Measurements from ENCODE around the gene INSIG2.

The INSIG2 gene

DNA sequence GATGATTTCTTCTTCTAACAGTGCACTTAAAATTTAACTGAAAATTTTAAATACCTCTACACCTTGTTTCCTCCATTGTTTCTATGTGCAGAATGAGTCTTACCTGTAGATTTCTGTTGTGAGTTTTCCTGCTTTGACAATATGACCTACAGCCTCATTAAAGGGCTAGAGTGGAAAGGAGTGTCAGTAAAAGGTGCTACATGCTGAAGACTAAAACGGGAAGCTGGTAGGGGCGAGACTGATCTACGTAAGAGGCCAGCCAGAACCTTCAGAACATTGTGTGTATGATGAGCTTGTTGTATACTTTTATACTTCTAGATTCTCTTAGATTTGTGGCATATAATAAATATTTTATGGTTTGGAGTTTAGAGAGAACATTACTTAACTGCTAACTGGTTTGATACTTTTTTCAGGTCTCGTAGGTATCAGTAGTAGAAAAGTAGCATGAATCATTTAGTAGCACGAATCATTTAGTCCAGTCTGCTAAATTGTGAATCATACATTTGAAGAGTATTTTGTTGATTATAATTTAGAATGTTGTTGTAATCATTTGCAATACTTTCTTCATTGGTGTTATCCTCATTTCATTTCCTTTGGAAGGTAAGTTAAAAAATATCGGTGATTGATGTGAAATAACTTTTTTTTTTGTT, 14.3 kb downstream of the INSIG2 start:
- DNase-seq = no peak

DNA sequence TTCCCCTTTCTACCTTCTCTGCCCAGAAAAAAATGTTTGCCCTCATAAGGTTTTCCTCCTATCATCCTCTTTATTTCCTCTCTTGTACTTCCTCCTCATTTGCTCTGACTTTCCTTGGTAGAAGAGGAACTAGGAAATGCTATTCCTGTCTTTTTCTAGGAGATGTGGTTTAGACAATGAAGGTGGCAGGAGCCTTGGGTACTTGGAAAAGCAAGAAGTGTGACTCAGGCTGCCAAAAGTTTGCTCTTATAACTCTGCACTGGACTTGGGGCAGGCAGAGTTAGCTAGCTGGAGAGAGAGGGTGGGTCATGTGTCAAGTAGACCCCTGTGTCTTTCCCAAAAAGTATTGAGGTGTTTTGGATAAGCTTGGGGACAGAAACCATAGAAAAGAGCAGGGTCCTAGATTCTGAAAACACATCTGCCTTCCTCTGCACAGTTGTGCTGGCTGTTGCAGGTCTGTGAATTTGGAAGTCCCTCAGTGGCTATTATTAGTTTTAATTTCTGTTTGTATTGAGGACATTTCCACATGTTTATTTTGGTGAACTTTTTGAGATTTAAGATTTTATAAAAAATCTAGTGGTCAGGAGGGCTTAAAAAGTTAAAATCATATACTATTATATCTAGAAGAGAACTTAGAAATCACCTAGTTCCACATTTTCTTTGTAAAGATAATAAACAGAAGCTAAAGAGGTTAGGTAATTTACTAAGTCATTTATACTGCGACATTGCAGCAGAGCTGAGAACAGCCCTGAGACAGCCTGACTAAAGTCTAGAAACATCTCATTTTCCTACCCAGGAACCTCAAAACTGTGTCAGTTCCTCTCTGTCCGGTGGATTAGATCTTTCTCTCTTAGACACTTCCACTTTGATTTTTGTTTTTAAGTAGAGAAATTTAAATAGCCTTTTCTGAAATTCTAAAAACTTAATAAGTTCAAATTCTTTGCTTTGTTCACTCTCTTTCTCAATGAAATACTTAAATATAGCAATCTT, 16.0 kb downstream of the INSIG2 start:
- DNase-seq = peak; percentile 47 to 68 (median 61)

DNA sequence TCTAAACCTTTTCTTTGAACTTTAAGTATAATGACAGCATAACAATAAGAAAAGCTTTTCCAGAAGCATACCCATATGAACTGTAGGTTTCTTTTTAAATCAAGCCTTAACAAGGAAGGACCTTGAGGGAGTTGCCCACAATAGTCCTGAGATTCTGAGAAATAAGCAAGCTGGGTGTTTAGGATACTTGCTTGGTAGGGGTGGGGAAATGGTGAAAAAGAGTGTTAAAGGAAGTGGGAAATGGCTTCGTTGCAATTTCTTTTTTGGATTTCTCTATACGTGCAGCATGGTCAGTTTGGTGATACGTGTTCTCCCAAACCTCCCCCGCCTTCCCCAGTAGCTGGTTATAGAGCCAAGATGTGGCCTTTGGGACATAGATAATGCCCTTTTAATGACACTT, 17.2 kb downstream of the INSIG2 start:
- DNase-seq = peak in 1 of 3 donors; percentile 25

DNA sequence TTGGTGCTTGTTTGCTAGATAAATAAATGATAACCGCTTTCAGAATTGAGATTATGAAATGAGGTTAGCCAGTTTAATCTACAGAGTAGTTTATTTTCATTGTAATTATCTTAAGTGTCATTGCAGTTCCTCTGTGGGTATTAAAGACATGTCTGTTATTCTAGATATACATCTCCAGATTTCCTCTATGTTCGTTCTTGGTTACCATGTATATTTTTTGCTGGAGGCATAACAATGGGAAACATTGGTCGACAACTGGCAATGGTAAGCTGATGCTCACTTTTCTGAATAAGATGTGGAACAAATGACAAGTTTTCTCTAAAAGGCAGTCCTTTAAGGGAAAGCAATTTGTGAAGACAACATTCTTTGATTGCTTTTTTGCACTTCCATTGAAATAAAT, 18.7 kb downstream of the INSIG2 start:
- no peak for DNase-seq

DNA sequence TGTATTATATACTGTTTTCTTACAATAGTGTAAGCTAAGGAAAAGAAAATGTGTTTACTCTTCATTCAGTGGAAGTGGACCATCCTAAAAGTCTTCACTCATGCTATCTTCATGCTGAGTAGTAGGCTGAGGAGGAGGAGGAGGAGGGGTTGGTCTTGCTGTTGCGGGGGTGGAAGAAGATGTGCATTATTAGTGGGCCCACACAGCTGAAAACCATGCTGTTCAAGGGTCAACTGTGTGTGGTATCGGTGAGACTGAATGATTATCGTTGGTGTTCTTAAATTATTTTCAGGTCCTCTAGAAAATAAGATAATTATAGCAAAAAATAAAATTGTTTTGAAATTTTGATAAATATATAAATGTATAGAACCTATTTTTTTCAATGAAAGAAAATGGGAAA, 22.0 kb downstream of the INSIG2 start:
- DNase-seq = no peak

DNA sequence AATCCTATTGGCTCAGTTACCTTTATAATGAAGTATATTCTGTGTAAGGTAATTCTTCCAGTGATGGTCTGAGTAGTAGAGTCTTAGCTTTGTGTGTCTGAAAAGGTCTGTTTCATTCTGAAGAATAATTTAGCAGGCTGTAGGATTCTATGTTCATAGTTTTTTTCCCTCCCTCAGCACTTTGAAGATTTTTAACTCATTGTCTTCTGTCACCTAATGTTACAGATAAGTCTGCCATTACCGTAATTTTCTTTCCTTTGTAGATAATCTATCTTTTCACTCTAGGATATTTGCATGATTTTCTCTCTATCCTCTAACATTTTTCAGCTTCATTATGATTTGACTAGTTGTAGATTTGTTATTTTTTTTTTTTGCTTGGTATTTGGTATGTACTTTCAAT, 22.7 kb downstream of the INSIG2 start:
- DNase-seq = no peak

DNA sequence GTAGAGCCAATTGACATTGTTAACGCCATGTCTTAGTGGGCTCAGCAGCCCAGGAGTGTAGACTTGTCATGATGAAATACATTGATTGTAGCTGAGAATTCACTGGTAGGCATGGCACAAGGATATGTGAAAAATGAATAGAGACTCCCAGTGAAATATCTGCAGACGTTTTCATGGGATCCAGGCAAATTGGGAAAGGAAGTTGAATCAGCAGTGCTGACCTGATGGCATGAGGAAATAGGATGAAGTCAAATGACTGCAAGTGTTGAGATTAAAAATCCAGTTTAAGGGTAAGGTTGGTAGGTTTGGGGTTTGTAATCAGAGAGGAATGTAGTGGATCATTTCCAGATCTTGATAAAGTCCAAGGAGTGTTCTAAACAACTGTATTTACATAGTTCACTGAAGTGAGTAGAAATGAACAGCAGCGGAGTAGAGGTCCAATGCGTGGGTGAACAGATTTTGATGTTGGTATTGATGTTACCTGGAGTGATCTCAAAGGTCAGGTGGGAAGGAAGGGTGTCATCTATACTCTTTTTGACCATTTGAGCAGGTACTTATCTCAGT, 24.6 kb downstream of the INSIG2 start:
- no peak for DNase-seq

DNA sequence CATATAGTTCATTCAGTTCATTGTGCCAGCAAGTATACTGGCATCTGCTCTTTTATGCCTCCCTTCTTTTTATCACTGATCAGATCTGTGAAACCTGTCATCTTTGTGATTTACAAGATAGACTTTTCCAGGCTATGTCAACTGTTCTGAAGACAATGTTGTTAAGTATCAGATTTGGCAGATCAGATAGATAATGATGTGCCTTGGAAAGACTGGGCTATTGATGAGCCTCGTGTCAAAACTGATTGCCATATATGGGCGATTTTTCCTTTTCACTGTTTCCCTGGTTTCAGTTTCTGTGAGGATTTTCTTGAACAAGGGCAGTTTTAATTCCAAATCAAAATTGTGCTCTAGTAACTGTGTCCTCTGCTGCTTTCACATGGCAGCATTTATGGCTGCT, 26.6 kb downstream of the INSIG2 start:
- no peak for DNase-seq

DNA sequence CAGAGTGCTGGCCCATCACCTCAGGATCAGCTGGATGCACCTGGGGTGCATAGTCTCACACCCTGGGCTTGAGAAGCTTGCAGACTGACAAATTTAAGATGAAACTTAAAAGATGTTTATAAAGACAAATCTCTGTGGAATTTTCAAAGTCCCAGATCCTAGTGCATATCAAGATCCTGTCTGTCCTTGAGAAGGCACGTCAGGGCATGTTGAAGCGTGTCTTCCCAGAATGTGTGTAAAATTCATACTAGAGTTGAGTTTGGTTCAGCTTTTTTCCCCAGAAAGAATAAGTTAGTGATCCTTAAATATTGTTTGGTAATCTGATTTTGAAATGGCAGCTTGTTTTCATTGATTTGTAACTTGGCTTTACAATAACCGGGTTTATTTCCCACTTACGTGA, 27.5 kb downstream of the INSIG2 start:
- DNase-seq = no peak

DNA sequence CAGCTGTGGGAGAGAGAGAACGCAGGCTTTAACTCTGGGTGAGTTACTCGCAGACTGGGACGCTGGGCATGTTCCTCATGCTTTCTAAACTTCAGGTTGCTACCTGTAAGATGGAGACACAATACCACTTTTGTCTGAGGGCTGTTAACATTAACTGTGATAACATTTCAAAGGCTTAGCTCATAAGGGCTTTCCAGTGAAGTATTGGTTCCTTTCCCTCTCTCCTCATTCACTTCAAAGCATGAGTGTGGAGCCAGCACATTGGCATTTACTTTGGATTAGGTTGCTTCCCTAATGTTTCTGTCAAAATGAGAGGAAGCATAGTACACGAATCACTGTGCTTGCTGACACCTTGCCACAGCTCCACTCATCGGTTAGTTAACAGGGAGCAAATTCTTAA, 30.2 kb downstream of the INSIG2 start:
- no peak for DNase-seq

DNA sequence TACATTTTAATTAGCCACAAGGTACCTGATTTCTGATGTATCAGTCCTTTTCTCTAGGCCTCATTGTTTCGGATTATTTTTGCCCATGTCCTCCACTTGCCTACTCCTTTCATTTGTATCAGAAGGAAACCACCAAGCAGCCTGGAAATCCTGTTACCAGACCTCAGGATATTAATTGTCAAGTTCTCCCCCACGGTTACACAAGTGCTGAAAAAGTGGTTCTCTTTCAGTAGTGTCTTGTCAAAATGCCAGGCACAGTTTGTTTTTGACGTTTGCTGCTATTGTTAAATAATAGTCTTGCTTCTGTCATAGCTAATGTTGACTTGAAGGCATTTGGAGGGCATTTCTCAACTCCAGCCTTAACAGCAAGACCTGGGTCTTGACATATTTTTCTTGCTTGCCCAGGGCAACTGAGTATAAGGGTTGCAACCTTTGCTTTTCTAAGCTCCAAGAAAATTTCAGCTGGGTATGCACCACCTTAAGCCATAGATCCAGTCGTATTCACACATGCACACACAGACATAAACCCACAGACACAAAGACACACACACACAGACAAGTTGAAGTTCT, 31.0 kb downstream of the INSIG2 start:
- no peak for DNase-seq

DNA sequence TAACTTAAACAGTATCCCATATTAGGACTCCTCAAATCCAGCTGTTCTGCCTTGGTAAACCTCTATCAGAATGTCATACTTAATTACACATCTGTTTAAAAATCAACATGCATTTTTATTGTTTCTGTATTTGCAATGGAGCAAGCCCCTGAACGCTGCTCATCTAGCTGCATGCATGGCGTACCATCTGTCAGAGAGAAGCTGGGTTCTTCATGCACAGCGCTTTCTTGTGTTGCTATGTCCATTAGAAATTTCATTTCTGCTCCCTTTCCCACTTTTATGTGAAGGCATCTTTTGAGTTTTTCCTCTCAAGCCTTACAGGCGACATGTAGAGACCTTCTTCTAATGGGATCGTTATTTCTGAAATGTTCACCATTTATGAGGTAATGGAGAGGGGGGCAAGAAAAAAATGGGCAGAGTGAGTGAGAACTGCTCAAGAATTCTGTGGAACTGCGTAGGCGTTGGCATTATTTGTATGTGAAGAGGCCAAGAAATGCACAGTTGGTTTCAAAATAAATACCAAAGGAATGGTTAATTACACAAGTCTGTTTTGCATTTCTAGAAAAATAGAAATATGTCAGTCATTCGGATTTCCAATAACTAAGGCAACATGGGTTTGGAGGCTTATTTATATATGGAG, 31.6 kb downstream of the INSIG2 start:
- DNase-seq = no peak

DNA sequence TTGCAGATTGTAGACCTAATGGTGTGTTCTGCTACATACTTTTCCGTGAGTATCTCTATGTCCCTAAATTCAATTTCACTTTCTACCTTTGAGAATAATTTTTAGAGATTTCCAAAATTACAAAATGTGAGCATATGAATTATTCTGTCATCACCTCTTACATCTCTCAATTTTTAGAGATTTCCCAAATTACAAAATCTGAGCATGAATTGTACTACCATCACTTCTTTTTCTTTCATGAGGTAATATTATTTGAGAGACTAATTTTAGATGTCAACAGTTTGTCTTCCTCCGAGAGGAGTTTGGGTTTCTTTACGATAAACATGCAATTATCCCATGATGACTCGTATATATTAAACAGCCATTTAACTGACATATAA, 32.1 kb downstream of the INSIG2 start:
- DNase-seq = peak in 2 of 3 donors; percentile 72 to 90

DNA sequence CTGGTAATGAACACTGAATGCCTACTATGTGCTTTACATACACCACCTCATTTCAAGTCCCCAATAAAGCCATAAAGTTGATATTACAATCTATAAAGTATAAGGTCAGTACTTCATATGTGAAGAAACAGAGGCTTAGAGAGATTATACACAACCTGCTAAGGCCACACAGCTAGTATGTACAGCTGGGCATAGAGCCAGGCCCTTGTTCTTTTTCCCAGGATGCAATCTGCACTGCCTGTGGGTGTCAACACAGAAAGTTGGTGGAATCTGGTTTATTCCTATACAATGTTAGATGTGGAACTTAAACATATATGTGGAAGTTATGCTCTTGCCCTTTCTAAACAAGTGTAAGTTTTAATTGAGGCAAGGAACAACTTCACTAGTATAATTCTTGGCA, 32.8 kb downstream of the INSIG2 start:
- no peak for DNase-seq

DNA sequence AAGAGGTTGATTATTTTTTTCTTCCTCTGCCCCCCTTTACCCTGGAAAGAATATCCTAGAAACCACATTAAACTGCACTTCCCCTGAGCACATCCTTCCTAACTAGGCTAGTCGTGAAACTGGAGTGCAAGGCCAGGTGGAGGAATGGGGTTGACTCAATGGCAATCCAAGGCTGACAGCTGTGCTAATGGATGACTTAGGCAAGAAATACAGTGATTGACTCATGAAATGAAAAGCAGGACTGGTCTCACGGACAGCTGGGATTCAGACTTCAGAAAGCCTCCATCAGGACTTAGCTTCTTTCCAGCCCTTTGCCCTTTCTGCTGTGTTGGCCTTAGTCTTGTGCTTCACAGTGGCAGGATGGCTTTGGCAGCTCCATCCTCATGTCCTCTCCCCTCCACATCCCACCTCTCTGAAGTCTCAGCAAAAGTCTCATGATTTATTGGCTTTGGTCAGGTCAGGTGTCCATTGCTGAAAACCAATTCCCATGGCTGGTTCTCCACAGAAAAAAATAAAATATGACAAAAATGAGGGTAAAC, 33.8 kb downstream of the INSIG2 start:
- DNase-seq = no peak

DNA sequence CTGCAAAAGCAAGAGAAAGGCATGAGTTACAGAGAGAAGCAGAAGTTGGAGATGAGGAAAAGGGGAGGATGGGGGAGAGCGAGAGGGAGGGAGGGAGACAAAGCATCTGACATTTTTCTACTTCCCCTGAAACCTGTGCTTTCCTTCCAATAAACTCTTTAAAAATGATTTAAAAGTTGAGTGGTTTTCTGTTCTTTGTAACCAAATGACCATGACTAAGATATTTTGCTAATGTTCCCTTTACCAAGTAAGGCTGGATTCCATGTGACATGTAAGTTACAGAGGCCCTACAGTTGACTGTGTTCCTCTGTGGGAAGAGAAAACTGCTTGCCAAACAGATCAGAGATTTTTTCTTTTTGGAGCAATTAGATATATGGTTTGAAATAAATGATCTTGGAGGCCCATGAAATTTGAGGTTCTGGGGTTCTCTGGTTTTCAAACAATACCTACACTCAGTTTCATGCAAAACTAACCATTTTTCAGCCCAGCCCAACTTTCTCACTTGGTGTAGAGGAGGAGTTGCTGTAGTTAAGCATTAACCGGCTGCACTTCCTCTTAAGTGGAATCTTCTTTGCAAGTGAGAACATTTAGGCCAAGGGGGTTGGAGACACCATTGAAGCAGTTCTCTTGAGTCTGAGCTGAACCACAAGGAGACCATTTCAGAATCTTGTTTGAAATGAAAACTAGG, 34.5 kb downstream of the INSIG2 start:
- peak; percentile 45 to 76 (median 69) for DNase-seq

DNA sequence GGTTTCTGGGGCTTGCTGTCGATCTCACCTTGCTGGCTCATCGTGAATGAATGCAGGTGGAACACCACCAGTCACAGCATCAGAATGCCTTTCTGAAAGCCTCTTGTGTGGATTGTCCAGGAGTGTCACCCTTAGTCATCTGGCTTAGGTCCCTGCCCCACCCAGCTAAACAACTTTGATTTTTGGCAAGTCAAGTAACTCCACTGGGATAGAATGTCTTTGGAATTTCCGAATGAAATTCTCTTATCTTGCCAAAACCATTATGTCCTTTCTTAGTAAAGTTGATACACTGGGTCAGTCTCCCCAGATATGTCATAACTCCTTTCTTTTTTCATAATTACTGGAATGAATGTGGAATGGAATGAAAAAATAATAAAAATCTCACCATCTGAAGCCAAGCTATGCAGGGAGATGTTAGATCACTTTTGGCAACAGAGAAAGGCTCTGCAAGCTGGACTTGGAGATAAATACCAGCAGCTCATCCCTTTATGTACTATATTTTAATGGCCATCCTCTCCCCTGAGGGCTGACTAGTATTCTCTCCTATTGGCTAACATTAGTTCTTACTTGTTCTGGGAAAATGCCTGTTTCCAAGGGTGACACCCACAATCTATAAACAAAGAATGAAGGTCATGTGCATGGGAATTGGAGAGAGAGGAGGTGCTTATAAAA, 35.4 kb downstream of the INSIG2 start:
- peak in 2 of 3 donors; percentile 10 to 38 for DNase-seq

DNA sequence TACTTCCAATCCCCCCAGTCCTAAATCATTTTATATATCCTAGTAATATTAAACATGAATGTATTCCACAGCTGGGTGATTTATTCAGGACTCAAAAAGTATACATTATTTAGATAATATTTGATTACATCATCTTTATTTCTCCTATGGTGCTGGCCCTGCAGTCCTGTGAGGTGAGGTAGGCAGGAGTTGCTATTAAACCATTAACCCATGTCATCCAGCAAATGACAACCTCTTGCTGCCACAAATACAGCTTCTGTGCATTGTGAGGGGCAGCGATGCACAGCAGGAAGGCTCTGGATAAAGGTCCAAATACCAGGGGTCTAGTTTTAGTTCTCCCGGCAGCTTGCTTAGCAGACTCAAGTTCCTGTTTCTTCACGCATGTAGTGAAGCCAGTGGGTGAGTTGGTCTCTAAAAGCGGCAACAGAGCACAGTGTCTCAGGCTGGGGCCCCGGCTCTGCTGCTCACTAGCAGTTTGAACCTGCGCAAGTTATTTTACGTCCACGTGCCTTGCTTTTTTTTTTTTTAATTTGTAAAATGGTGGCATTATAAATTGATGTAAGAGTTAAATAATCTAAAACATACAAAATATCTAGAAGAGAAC, 36.1 kb downstream of the INSIG2 start:
- peak; percentile 62 to 71 (median 65) for DNase-seq

DNA sequence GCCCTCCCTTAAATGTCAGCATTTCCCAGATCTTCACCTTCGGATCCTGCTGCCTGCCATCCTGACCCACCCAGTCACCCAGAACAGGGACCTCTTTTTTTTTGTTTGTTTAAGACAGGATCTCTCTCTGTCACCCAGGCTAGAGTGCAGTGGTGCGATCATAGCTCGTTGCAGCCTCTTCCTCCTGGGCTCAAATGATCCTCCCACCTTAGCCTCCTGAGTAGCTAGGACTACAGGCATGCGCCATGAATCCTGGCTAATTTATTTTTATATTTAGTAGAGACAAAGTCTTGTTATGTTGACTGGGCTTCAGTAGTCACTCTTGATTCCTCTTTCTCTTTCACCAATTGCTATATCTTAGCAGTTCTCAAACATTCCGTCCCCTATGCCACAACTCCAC, 39.0 kb downstream of the INSIG2 start:
- no peak for DNase-seq

DNA sequence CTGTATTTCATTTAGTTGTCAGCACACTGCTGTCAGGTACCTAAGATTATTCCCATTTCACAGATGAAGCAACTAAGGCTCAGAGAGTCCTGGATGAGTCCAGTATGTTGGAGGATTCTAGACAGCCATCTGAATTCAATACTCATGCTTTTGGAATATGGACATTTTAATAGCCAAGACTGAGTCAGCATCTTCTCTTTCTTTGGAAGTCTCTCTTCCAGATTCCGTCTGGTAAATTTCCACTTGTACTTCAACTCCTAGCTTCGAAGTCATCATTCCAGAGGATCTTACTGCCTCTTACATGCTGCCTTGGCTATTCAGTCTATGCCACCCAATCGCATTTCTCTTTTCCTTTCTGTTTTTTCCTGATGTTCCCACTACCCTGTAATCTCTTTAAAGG, 40.6 kb downstream of the INSIG2 start:
- DNase-seq = no peak

DNA sequence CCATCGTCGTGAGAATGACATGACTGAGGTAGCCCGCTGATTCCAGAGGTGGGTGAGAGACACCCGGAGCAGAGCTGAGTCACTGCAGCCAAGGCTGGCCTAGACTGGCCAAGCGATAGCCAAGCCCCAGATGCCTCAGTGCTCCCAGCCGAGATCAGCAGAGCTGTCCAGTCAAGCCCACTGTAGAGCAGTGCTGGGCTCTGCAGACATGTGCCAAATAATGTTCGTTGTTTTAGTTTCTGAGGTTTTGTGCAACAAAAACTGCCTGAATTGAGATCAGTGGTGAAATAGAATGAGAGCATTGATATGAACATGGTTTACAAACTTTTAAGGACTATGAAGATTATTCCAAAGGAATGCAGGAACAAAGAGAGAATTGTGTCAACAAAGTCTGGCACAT, 42.1 kb downstream of the INSIG2 start:
- no peak for DNase-seq
